GM23248 (cell line): Measurements from ENCODE around the gene TBL1Y. TPM values are rescaled to one million over a fixed set of nuclear protein-coding genes. Genes with fewer than 3 reads are reported as not detected.
A peak's percentile ranks its signal among the peaks of the same experiment; 100 is the strongest.

Experiments used
- DNase-seq: peaks from one replicate; pipeline ENCODE4 v3.0.0-alpha.2; 2015
- H2AFZ ChIP-seq: fragments of 200-600 bp; sonication (generic); 2 replicates; pipeline ENCODE4 v1.6.1; 2016; ENCODE audit warnings: antibody characterized with exemption
- H3F3A ChIP-seq: fragments of 200-600 bp; sonication (generic); 2 replicates; pipeline ENCODE4 v1.6.1; 2016; ENCODE audit warnings: mild to moderate bottlenecking, antibody characterized with exemption, mixed run types; ENCODE audit not compliant: insufficient read depth
- H3K27ac ChIP-seq: fragments of 200-600 bp; sonication (generic); 2 replicates; pipeline ENCODE4 v1.5.1; 2016; ENCODE audit warnings: mild to moderate bottlenecking
- H3K27me3 ChIP-seq: fragments of 200-600 bp; sonication (generic); replicated peaks from 2 replicates; pipeline ENCODE4 v1.6.1; 2016; ENCODE audit warnings: mild to moderate bottlenecking; ENCODE audit not compliant: insufficient read depth
- H3K36me3 ChIP-seq: fragments of 200-600 bp; sonication (generic); 2 replicates; pipeline ENCODE4 v1.6.1; 2016; ENCODE audit warnings: low read depth, mild to moderate bottlenecking
- H3K4me1 ChIP-seq: fragments of 200-600 bp; sonication (generic); 2 replicates; pipeline ENCODE4 v1.6.1; 2016; ENCODE audit warnings: mild to moderate bottlenecking; ENCODE audit not compliant: insufficient read depth
- H3K4me2 ChIP-seq: fragments of 200-600 bp; sonication (generic); one replicate; pipeline ENCODE4 v1.6.1; 2016; ENCODE audit warnings: mild to moderate bottlenecking; ENCODE audit not compliant: unreplicated experiment
- H3K4me3 ChIP-seq: fragments of 200-600 bp; sonication (generic); 2 replicates; pipeline ENCODE4 v1.5.1; 2016; ENCODE audit warnings: mild to moderate bottlenecking
- H3K79me2 ChIP-seq: fragments of 200-600 bp; sonication (generic); 2 replicates; pipeline ENCODE4 v1.6.1; 2016; ENCODE audit warnings: mild to moderate bottlenecking; ENCODE audit not compliant: insufficient read depth
- H3K9ac ChIP-seq: fragments of 200-600 bp; sonication (generic); 2 replicates; pipeline ENCODE4 v1.6.1; 2016; ENCODE audit warnings: mild to moderate bottlenecking
- H3K9me2 ChIP-seq: fragments of 200-600 bp; sonication (generic); 2 replicates; pipeline ENCODE4 v1.6.1; 2016; ENCODE audit warnings: mixed run types, mild to moderate bottlenecking, moderate library complexity; ENCODE audit not compliant: insufficient read depth
- H3K9me3 ChIP-seq: fragments of 200-600 bp; sonication (generic); one replicate; pipeline ENCODE4 v1.6.1; 2017; ENCODE audit warnings: low read depth
- H4K20me1 ChIP-seq: fragments of 200-600 bp; sonication (generic); 2 replicates; pipeline ENCODE4 v1.6.0; 2016; ENCODE audit not compliant: insufficient read depth
- EZH2 ChIP-seq: fragments of 200-600 bp; sonication (generic); IDR thresholded peaks from 2 replicates; pipeline ENCODE4 v1.6.1; 2018; ENCODE audit warnings: antibody characterized with exemption, mild to moderate bottlenecking; ENCODE audit not compliant: insufficient read depth, poor library complexity, severe bottlenecking
- EZH2phosphoT487 ChIP-seq: fragments of 200-600 bp; sonication (generic); IDR thresholded peaks from 2 replicates; pipeline ENCODE4 v1.6.1; 2018; ENCODE audit warnings: antibody characterized with exemption, moderate library complexity, mild to moderate bottlenecking, low read depth; ENCODE audit not compliant: insufficient read depth
- WGBS, 2 experiments: methylation state at CpG; one replicate each; pipeline ENCODE4 v1.1.6; 2015 to 2017; ENCODE audit warnings: low lambda C conversion rate in 2 of 2, low coverage in 1 of 2; ENCODE audit errors: missing lambda C conversion rate in 2 of 2; 5-methylcytosine and 5-hydroxymethylcytosine counted together
- in situ Hi-C: fragments of 300-500 bp; cut with MboI; formaldehyde crosslinking; loops from 2 replicates; pipeline ENCODE4 v1.15.0; 2020
- polyA plus RNA-seq: library from polyadenylated mRNA; unstranded; fragments of >200 nt; fragmentation: Nextera tagmentation; extraction: Ambion mirVana; gene quantifications from 2 replicates; pipeline ENCODE4 v1.2.1, GENCODE V29; 2016
- total RNA-seq: library from RNA; depleted of rRNA; stranded (reverse); fragments of >200 nt; shearing (Covaris generic); gene quantifications from 2 replicates; pipeline ENCODE4 v1.2.3, GENCODE V29; 2014

Gene TBL1Y
- total and polyA plus RNA-seq, 2 experiments from 2014 or later = not detected

GRCh38 chrY:6974971-6975370, 64.5 kb downstream of the TBL1Y start:
- in situ Hi-C loops = loop anchor here (25.0 kb wide), 1 partner anchor 287 kb away; no protein-coding TSS in a partner anchor
- Histone ChIP-seq H3K79me2 (no peaks in the 10 kb centered on the region), H3F3A (no peaks in the 10 kb centered on the region), H3K9me3 (no peaks in the 10 kb centered on the region), H3K9ac (no peak overlapping the region), H3K4me1 (no peaks in the 10 kb centered on the region), H3K36me3 (no peaks in the 10 kb centered on the region), H4K20me1 (no peaks in the 10 kb centered on the region), H3K27me3 (no peaks in the 10 kb centered on the region), H3K4me3 (no peak overlapping the region), H3K27ac (no peak overlapping the region), H3K9me2 (no peaks in the 10 kb centered on the region), H2AFZ (no peak overlapping the region), H3K4me2 (no peak overlapping the region)
- 55 to 70% methylated on average over 4 of the region's 4 CpGs for WGBS, 2 experiments
- TF ChIP-seq EZH2 (no peak), EZH2phosphoT487 (no peak)
- no peak for DNase-seq

- Histone ChIP-seq H3K9ac (no peak overlapping the region), H2AFZ (no peak overlapping the region), H3K4me3 (no peak overlapping the region), H3K27ac (no peak overlapping the region), H3K9me2 (no peaks in the 10 kb centered on the region), H3K4me2 (no peak overlapping the region), H3K9me3 (no peaks in the 10 kb centered on the region), H3K4me1 (no peaks in the 10 kb centered on the region), H3K27me3 (no peaks in the 10 kb centered on the region), H3K79me2 (no peaks in the 10 kb centered on the region), H3F3A (no peaks in the 10 kb centered on the region), H3K36me3 (no peaks in the 10 kb centered on the region), H4K20me1 (no peaks in the 10 kb centered on the region)
- no peak for DNase-seq
- WGBS, 2 experiments = 31 to 37% methylated on average over 5 of the region's 5 CpGs
- in situ Hi-C loops = loop anchor here (25.0 kb wide), 1 partner anchor 285 kb away; no protein-coding TSS in a partner anchor
- TF ChIP-seq EZH2phosphoT487 = no peak
- no peak for TF ChIP-seq EZH2
Observed at GRCh38 chrY:6977783-6978182, 67.3 kb downstream of the TBL1Y start.

GRCh38 chrY:6983221-6983620, 72.7 kb downstream of the TBL1Y start:
- in situ Hi-C loops = loop anchor here (25.0 kb wide), 1 partner anchor 279 kb away; no protein-coding TSS in a partner anchor
- 27 to 45% methylated on average over 3 of the region's 3 CpGs for WGBS, 2 experiments
- TF ChIP-seq EZH2 = no peak
- TF ChIP-seq EZH2phosphoT487 = no peak
- no peaks in the 10 kb centered on the region for H3F3A ChIP-seq
- H3K9ac ChIP-seq = no peak overlapping the region
- no peak overlapping the region for H3K4me3 ChIP-seq
- H2AFZ ChIP-seq = no peak overlapping the region
- H3K36me3 ChIP-seq = no peaks in the 10 kb centered on the region
- no peaks in the 10 kb centered on the region for H3K9me3 ChIP-seq
- H3K27ac ChIP-seq = no peak overlapping the region
- H3K79me2 ChIP-seq = no peaks in the 10 kb centered on the region
- H3K9me2 ChIP-seq = no peaks in the 10 kb centered on the region
- DNase-seq = peak; percentile 26
- H4K20me1 ChIP-seq = no peaks in the 10 kb centered on the region
- no peaks in the 10 kb centered on the region for H3K4me1 ChIP-seq
- no peak overlapping the region for H3K4me2 ChIP-seq
- H3K27me3 ChIP-seq = no peaks in the 10 kb centered on the region

GRCh38 chrY:6987811-6988210, 77.3 kb downstream of the TBL1Y start:
- no peak overlapping the region for H2AFZ ChIP-seq
- H3K36me3 ChIP-seq = no peaks in the 10 kb centered on the region
- no peak for DNase-seq
- in situ Hi-C loops = loop anchor here (25.0 kb wide), 1 partner anchor 274 kb away; no protein-coding TSS in a partner anchor
- H4K20me1 ChIP-seq = no peaks in the 10 kb centered on the region
- 13% methylated on average over 1 of the region's 1 CpG; no CpG with 5 or more reads in 1 of the 2 experiments for WGBS, 2 experiments
- no peak overlapping the region for H3K27ac ChIP-seq
- no peaks in the 10 kb centered on the region for H3F3A ChIP-seq
- H3K9me2 ChIP-seq = no peaks in the 10 kb centered on the region
- no peak overlapping the region for H3K4me2 ChIP-seq
- no peaks in the 10 kb centered on the region for H3K79me2 ChIP-seq
- TF ChIP-seq EZH2phosphoT487 (no peak), EZH2 (no peak)
- H3K4me1 ChIP-seq = no peaks in the 10 kb centered on the region
- no peak overlapping the region for H3K4me3 ChIP-seq
- H3K27me3 ChIP-seq = no peaks in the 10 kb centered on the region
- H3K9me3 ChIP-seq = no peaks in the 10 kb centered on the region
- H3K9ac ChIP-seq = no peak overlapping the region
